ENCODE data around the gene RPS6KA6.

DNA sequence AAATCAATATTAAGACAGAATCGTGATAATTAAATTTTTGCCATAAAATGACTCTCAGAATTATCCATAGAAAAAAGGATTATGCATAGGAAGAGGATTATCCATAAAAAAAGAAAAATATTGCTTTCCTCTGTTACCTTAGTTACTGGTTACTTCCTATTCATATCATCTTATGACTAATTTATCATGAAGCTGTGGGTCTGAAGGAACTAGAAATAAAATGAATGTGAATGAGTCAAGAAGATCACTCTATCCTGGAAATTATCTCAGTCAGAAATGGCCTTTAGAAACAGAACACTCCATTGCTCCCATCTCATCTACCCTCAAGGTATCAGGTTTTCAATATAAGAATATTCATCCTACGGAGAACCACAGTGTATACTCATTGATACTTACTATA, 19.4 kb downstream of the RPS6KA6 start:
- TF ChIP-seq, protein P1, sequence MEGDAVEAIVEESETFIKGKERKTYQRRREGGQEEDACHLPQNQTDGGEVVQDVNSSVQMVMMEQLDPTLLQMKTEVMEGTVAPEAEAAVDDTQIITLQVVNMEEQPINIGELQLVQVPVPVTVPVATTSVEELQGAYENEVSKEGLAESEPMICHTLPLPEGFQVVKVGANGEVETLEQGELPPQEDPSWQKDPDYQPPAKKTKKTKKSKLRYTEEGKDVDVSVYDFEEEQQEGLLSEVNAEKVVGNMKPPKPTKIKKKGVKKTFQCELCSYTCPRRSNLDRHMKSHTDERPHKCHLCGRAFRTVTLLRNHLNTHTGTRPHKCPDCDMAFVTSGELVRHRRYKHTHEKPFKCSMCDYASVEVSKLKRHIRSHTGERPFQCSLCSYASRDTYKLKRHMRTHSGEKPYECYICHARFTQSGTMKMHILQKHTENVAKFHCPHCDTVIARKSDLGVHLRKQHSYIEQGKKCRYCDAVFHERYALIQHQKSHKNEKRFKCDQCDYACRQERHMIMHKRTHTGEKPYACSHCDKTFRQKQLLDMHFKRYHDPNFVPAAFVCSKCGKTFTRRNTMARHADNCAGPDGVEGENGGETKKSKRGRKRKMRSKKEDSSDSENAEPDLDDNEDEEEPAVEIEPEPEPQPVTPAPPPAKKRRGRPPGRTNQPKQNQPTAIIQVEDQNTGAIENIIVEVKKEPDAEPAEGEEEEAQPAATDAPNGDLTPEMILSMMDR (IDR thresholded peaks at IDR 0.05) = no peak
- TF ChIP-seq POLR2A (IDR thresholded peaks at IDR 0.05) = no peak
